GM23338 (cell line): ENCODE data around the gene CHCHD6. TPM values are rescaled to one million over a fixed set of nuclear protein-coding genes. Genes with fewer than 3 reads are reported as not detected.

Experiments used
- ATAC-seq: fragments of 200-7000 bp; cut with Tn5 transposase; 3 replicates; pipeline ENCODE4 v1.9.1; 2020
- DNase-seq: peaks from one replicate; pipeline ENCODE4 v3.0.0-alpha.2; 2015; ENCODE audit warnings: low spot score
- H2AFZ ChIP-seq: fragments of 200-600 bp; sonication (generic); 2 replicates; pipeline ENCODE4 v1.8.0; 2016; ENCODE audit warnings: antibody characterized with exemption, mild to moderate bottlenecking, moderate library complexity
- H3F3A ChIP-seq: fragments of 200-600 bp; sonication (generic); replicated peaks from 2 replicates; pipeline ENCODE4 v1.8.0; 2017; ENCODE audit warnings: antibody characterized with exemption, mixed run types, low read depth
- H3K27ac ChIP-seq: fragments of 200-600 bp; sonication (generic); 2 replicates; pipeline ENCODE4 v1.6.1; 2016; ENCODE audit warnings: low read depth
- H3K27me3 ChIP-seq: fragments of 200-600 bp; sonication (generic); 2 replicates; pipeline ENCODE4 v1.8.0; 2016; ENCODE audit warnings: mild to moderate bottlenecking, mixed run types, moderate library complexity; ENCODE audit not compliant: insufficient read depth
- H3K36me3 ChIP-seq: fragments of 200-600 bp; sonication (generic); 2 replicates; pipeline ENCODE4 v1.8.0; 2016; ENCODE audit warnings: mild to moderate bottlenecking; ENCODE audit not compliant: insufficient read depth
- H3K4me1 ChIP-seq: fragments of 200-600 bp; sonication (generic); 2 replicates; pipeline ENCODE4 v1.8.0; 2016; ENCODE audit warnings: mild to moderate bottlenecking, moderate library complexity; ENCODE audit not compliant: insufficient read depth
- H3K4me2 ChIP-seq: fragments of 200-600 bp; sonication (generic); 2 replicates; pipeline ENCODE4 v1.7.1; 2017; ENCODE audit warnings: mixed run types
- H3K4me3 ChIP-seq: fragments of 200-600 bp; sonication (generic); 2 replicates; pipeline ENCODE4 v1.6.1; 2016; ENCODE audit warnings: mixed run types
- H3K79me2 ChIP-seq: fragments of 200-600 bp; sonication (generic); replicated peaks from 2 replicates; pipeline ENCODE4 v1.8.0; 2017; ENCODE audit warnings: mild to moderate bottlenecking; ENCODE audit not compliant: insufficient read depth
- H3K9me2 ChIP-seq: fragments of 200-600 bp; sonication (generic); 2 replicates; pipeline ENCODE4 v1.8.0; 2017; ENCODE audit not compliant: insufficient read depth
- H4K20me1 ChIP-seq: fragments of 200-600 bp; sonication (generic); replicated peaks from 2 replicates; pipeline ENCODE4 v1.8.0; 2017; ENCODE audit warnings: mild to moderate bottlenecking; ENCODE audit not compliant: insufficient read depth
- H3K27ac Mint-ChIP-seq: 2 replicates; pipeline ENCODE4 v1.8.0; 2020; ENCODE audit warnings: inconsistent platforms, mild to moderate bottlenecking, moderate library complexity, mixed read lengths
- H3K27me3 Mint-ChIP-seq: 3 replicates; pipeline ENCODE4 v1.8.0; 2022; ENCODE audit warnings: low read depth, mild to moderate bottlenecking, moderate library complexity, mixed read lengths, inconsistent platforms; ENCODE audit not compliant: insufficient read depth, poor library complexity
- H3K36me3 Mint-ChIP-seq: 3 replicates; pipeline ENCODE4 v1.8.0; 2021; ENCODE audit warnings: low read depth, mild to moderate bottlenecking, inconsistent platforms, moderate library complexity, mixed read lengths
- H3K4me1 Mint-ChIP-seq: 3 replicates; pipeline ENCODE4 v1.8.0; 2020; ENCODE audit warnings: mild to moderate bottlenecking, inconsistent platforms, mixed read lengths
- H3K4me3 Mint-ChIP-seq: 3 replicates; pipeline ENCODE4 v1.8.0; 2021; ENCODE audit warnings: moderate library complexity, mild to moderate bottlenecking, inconsistent platforms, mixed read lengths
- H3K9me3 Mint-ChIP-seq: 3 replicates; pipeline ENCODE4 v1.8.0; 2020; ENCODE audit warnings: moderate library complexity, mild to moderate bottlenecking, inconsistent platforms, mixed read lengths
- CREB1 ChIP-seq: fragments of 250-450 bp; sonication (Bioruptor Pico); IDR thresholded peaks from 2 replicates; pipeline ENCODE4 v1.5.0; 2020; ENCODE audit warnings: low read depth, mild to moderate bottlenecking, moderate library complexity
- EZH2 ChIP-seq: fragments of 200-600 bp; sonication (generic); IDR thresholded peaks from one replicate; pipeline ENCODE4 v1.8.0; 2017; ENCODE audit warnings: antibody characterized with exemption, mild to moderate bottlenecking, low read depth; ENCODE audit not compliant: unreplicated experiment
- EZH2phosphoT487 ChIP-seq: fragments of 200-600 bp; sonication (generic); IDR thresholded peaks from one replicate; pipeline ENCODE4 v1.8.1; 2018; ENCODE audit warnings: antibody characterized with exemption; ENCODE audit not compliant: unreplicated experiment
- JUNB ChIP-seq: IDR thresholded peaks from one replicate; pipeline ENCODE4 v1.6.1; 2016; ENCODE audit warnings: antibody characterized with exemption; ENCODE audit not compliant: unreplicated experiment
- NANOG ChIP-seq: IDR thresholded peaks from 2 replicates; pipeline ENCODE4 v1.6.1; 2016; ENCODE audit warnings: antibody characterized with exemption, borderline replicate concordance
- POLR2AphosphoS5 ChIP-seq: IDR thresholded peaks from 2 replicates; pipeline ENCODE4 v1.6.1; 2016; ENCODE audit warnings: antibody characterized with exemption, low read depth
- STAT1 ChIP-seq: IDR thresholded peaks from one replicate; pipeline ENCODE4 v1.6.1; 2016; ENCODE audit warnings: antibody characterized with exemption; ENCODE audit not compliant: unreplicated experiment
- ZNF114 ChIP-seq: fragments of 250-450 bp; sonication (Bioruptor Pico); IDR thresholded peaks from 2 replicates; pipeline ENCODE4 v1.5.0; 2020; ENCODE audit warnings: mild to moderate bottlenecking, moderate library complexity
- ZNF331 ChIP-seq: fragments of 250-450 bp; sonication (Bioruptor Pico); IDR thresholded peaks from 2 replicates; pipeline ENCODE4 v1.5.0; 2020; ENCODE audit warnings: low read depth, mild to moderate bottlenecking, moderate library complexity
- polyA plus RNA-seq: library from polyadenylated mRNA; unstranded; fragments of >200 nt; fragmentation: Nextera tagmentation; extraction: Ambion mirVana; gene quantifications from 2 replicates; pipeline ENCODE4 v1.2.1, GENCODE V29; 2016
- total RNA-seq: library from RNA; depleted of rRNA; stranded (reverse); fragments of >200 nt; shearing (Covaris generic); gene quantifications from 2 replicates; pipeline ENCODE4 v1.2.3, GENCODE V29; 2014
- TF ChIP-seq, protein P1 (sequence below): IDR thresholded peaks from 2 replicates; pipeline ENCODE4 v1.6.1; 2016; ENCODE audit warnings: antibody characterized with exemption
- TF ChIP-seq, protein P2 (sequence below): fragments of 250-450 bp; sonication (Bioruptor Pico); IDR thresholded peaks from 2 replicates; pipeline ENCODE4 v1.5.0; 2020; ENCODE audit warnings: mild to moderate bottlenecking, moderate library complexity
- TF ChIP-seq, protein P3 (sequence below), 2 experiments: fragments of 200-600 bp in 1 of 2; sonication (generic) in 1 of 2; conservative IDR thresholded peaks; 2 replicates each; pipeline versions ENCODE4 v1.5.1 to v1.6.1; 2016 to 2017; ENCODE audit warnings: antibody characterized with exemption in 2 of 2, low read depth in 2 of 2, mild to moderate bottlenecking in 2 of 2, moderate library complexity in 1 of 2
- TF ChIP-seq, protein P4 (sequence below): IDR thresholded peaks from one replicate; pipeline ENCODE4 v1.6.1; 2018; ENCODE audit warnings: antibody characterized with exemption; ENCODE audit not compliant: unreplicated experiment

The CHCHD6 gene
- total and polyA plus RNA-seq, 2 experiments from 2014 or later = 28.8 to 43.0 TPM

DNA sequence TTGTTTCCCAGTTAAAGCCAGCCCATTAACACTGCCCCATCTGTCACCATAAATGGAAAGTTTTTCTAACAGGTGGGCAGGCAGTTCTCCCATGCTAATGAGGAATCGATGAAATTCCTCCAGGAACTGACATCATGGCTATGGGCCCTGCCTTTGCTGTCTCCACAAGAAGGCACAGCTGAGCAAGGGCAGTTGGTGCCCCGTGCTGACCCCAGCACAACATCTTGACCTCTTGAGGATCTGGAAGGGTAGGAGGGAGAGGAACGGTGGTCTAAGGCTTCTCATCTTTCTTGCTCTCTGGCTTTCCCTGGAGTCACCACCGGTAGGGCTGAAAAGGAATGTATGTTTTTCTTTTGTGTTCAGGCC, 46.7 kb downstream of the CHCHD6 start:
- Histone ChIP-seq H4K20me1 (no peaks in the 10 kb centered on the region; the same call in 1 of the 2 replicates), H3K4me1 (peaks cover 22% of the 10 kb centered on the region), H3K27ac (peak overlapping the region; percentile 87), H3K27me3 (no peaks in the 10 kb centered on the region), H3K36me3 (no peaks in the 10 kb centered on the region), H3K4me2 (peak overlapping the region; percentile 8; the same call in 1 of the 2 replicates), H2AFZ (no peak overlapping the region), H3F3A (no peaks in the 10 kb centered on the region), H3K9me2 (no peaks in the 10 kb centered on the region), H3K4me3 (no peak overlapping the region), H3K79me2 (peaks cover 15% of the 10 kb centered on the region)
- Mint-ChIP-seq H3K4me1 (peaks cover 47% of the 10 kb centered on the region), H3K27ac (peak overlapping the region; percentile 85), H3K36me3 (peaks cover 7% of the 10 kb centered on the region; the same call in 1 of the 3 replicates), H3K9me3 (no peaks in the 10 kb centered on the region), H3K4me3 (peak overlapping the region; percentile 25; the same call in 1 of the 3 replicates), H3K27me3 (peaks cover 12% of the 10 kb centered on the region)
- DNase-seq = peak; percentile 40
- no peak; the same call in 2 of the 3 replicates for ATAC-seq
- TF ChIP-seq, protein P1, sequence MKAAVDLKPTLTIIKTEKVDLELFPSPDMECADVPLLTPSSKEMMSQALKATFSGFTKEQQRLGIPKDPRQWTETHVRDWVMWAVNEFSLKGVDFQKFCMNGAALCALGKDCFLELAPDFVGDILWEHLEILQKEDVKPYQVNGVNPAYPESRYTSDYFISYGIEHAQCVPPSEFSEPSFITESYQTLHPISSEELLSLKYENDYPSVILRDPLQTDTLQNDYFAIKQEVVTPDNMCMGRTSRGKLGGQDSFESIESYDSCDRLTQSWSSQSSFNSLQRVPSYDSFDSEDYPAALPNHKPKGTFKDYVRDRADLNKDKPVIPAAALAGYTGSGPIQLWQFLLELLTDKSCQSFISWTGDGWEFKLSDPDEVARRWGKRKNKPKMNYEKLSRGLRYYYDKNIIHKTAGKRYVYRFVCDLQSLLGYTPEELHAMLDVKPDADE = no peak
- TF ChIP-seq POLR2AphosphoS5 = no peak
- TF ChIP-seq, protein P2, sequence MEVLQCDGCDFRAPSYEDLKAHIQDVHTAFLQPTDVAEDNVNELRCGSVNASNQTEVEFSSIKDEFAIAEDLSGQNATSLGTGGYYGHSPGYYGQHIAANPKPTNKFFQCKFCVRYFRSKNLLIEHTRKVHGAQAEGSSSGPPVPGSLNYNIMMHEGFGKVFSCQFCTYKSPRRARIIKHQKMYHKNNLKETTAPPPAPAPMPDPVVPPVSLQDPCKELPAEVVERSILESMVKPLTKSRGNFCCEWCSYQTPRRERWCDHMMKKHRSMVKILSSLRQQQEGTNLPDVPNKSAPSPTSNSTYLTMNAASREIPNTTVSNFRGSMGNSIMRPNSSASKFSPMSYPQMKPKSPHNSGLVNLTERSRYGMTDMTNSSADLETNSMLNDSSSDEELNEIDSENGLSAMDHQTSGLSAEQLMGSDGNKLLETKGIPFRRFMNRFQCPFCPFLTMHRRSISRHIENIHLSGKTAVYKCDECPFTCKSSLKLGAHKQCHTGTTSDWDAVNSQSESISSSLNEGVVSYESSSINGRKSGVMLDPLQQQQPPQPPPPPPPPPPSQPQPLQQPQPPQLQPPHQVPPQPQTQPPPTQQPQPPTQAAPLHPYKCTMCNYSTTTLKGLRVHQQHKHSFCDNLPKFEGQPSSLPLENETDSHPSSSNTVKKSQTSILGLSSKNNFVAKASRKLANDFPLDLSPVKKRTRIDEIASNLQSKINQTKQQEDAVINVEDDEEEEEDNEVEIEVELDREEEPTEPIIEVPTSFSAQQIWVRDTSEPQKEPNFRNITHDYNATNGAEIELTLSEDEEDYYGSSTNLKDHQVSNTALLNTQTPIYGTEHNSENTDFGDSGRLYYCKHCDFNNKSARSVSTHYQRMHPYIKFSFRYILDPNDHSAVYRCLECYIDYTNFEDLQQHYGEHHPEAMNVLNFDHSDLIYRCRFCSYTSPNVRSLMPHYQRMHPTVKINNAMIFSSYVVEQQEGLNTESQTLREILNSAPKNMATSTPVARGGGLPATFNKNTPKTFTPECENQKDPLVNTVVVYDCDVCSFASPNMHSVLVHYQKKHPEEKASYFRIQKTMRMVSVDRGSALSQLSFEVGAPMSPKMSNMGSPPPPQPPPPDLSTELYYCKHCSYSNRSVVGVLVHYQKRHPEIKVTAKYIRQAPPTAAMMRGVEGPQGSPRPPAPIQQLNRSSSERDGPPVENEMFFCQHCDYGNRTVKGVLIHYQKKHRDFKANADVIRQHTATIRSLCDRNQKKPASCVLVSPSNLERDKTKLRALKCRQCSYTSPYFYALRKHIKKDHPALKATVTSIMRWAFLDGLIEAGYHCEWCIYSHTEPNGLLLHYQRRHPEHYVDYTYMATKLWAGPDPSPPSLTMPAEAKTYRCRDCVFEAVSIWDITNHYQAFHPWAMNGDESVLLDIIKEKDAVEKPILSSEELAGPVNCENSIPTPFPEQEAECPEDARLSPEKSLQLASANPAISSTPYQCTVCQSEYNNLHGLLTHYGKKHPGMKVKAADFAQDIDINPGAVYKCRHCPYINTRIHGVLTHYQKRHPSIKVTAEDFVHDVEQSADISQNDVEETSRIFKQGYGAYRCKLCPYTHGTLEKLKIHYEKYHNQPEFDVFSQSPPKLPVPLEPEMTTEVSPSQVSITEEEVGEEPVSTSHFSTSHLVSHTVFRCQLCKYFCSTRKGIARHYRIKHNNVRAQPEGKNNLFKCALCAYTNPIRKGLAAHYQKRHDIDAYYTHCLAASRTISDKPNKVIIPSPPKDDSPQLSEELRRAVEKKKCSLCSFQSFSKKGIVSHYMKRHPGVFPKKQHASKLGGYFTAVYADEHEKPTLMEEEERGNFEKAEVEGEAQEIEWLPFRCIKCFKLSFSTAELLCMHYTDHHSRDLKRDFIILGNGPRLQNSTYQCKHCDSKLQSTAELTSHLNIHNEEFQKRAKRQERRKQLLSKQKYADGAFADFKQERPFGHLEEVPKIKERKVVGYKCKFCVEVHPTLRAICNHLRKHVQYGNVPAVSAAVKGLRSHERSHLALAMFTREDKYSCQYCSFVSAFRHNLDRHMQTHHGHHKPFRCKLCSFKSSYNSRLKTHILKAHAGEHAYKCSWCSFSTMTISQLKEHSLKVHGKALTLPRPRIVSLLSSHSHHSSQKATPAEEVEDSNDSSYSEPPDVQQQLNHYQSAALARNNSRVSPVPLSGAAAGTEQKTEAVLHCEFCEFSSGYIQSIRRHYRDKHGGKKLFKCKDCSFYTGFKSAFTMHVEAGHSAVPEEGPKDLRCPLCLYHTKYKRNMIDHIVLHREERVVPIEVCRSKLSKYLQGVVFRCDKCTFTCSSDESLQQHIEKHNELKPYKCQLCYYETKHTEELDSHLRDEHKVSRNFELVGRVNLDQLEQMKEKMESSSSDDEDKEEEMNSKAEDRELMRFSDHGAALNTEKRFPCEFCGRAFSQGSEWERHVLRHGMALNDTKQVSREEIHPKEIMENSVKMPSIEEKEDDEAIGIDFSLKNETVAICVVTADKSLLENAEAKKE = no peak
- TF ChIP-seq CREB1 (CRISPR knock-in tag) = no peak
- no peak for TF ChIP-seq NANOG
- no peak for TF ChIP-seq ZNF331 (CRISPR knock-in tag)
- TF ChIP-seq STAT1 = no peak
- no peak for TF ChIP-seq ZNF114 (CRISPR knock-in tag)
- no peak for TF ChIP-seq JUNB
- TF ChIP-seq, protein P3, sequence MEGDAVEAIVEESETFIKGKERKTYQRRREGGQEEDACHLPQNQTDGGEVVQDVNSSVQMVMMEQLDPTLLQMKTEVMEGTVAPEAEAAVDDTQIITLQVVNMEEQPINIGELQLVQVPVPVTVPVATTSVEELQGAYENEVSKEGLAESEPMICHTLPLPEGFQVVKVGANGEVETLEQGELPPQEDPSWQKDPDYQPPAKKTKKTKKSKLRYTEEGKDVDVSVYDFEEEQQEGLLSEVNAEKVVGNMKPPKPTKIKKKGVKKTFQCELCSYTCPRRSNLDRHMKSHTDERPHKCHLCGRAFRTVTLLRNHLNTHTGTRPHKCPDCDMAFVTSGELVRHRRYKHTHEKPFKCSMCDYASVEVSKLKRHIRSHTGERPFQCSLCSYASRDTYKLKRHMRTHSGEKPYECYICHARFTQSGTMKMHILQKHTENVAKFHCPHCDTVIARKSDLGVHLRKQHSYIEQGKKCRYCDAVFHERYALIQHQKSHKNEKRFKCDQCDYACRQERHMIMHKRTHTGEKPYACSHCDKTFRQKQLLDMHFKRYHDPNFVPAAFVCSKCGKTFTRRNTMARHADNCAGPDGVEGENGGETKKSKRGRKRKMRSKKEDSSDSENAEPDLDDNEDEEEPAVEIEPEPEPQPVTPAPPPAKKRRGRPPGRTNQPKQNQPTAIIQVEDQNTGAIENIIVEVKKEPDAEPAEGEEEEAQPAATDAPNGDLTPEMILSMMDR (conservative IDR thresholded peaks at IDR 0.05; ENCODE audit: low read depth in 2 of 2) = no peak
- TF ChIP-seq, protein P4, sequence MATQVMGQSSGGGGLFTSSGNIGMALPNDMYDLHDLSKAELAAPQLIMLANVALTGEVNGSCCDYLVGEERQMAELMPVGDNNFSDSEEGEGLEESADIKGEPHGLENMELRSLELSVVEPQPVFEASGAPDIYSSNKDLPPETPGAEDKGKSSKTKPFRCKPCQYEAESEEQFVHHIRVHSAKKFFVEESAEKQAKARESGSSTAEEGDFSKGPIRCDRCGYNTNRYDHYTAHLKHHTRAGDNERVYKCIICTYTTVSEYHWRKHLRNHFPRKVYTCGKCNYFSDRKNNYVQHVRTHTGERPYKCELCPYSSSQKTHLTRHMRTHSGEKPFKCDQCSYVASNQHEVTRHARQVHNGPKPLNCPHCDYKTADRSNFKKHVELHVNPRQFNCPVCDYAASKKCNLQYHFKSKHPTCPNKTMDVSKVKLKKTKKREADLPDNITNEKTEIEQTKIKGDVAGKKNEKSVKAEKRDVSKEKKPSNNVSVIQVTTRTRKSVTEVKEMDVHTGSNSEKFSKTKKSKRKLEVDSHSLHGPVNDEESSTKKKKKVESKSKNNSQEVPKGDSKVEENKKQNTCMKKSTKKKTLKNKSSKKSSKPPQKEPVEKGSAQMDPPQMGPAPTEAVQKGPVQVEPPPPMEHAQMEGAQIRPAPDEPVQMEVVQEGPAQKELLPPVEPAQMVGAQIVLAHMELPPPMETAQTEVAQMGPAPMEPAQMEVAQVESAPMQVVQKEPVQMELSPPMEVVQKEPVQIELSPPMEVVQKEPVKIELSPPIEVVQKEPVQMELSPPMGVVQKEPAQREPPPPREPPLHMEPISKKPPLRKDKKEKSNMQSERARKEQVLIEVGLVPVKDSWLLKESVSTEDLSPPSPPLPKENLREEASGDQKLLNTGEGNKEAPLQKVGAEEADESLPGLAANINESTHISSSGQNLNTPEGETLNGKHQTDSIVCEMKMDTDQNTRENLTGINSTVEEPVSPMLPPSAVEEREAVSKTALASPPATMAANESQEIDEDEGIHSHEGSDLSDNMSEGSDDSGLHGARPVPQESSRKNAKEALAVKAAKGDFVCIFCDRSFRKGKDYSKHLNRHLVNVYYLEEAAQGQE = no peak
- no peak for TF ChIP-seq EZH2phosphoT487
- TF ChIP-seq EZH2 = no peak
